ENCODE results near the gene SMG1. TPM values are rescaled to one million over a fixed set of nuclear protein-coding genes. Genes with fewer than 3 reads are reported as not detected.

Gene SMG1
- total RNA-seq, 1 donor: 88.5 TPM

- peak overlapping the region; percentile 97 for H3K4me3 ChIP-seq (ENCODE audit: low read depth, low read length)
- no peak for DNase-seq (ENCODE audit: low read depth)
- no peak for TF ChIP-seq CTCF (IDR thresholded peaks at IDR 0.05; ENCODE audit: insufficient read depth, low read depth, low read length)
These were observed 126.7 kb downstream of the SMG1 start for GRCh38 chr16:18799500-18799899.

- no peak for TF ChIP-seq CTCF (IDR thresholded peaks at IDR 0.05; ENCODE audit: insufficient read depth, low read depth, low read length)
- no peak for DNase-seq (ENCODE audit: low read depth)
These were observed 128.5 kb downstream of the SMG1 start for GRCh38 chr16:18797746-18798145.

GRCh38 chr16:18796377-18796776 is 129.8 kb downstream of the SMG1 start:
- no peak overlapping the region for H3K4me3 ChIP-seq (ENCODE audit: low read depth, low read length)
- no peak for TF ChIP-seq CTCF (IDR thresholded peaks at IDR 0.05; ENCODE audit: insufficient read depth, low read depth, low read length)
- no peak for DNase-seq (ENCODE audit: low read depth)

More at GRCh38 chr16:18797746-18798145, 128.5 kb downstream of the SMG1 start:
- no peak overlapping the region for H3K4me3 ChIP-seq (ENCODE audit: low read depth, low read length)

- no peak for DNase-seq (ENCODE audit: low read depth)
- H3K4me3 ChIP-seq (ENCODE audit: low read depth, low read length): no peak overlapping the region
- no peak for TF ChIP-seq CTCF (IDR thresholded peaks at IDR 0.05; ENCODE audit: insufficient read depth, low read depth, low read length)
These were observed 133.3 kb downstream of the SMG1 start for GRCh38 chr16:18792836-18793433.

GRCh38 chr16:18789850-18790706 is 136.1 kb downstream of the SMG1 start, which contains the start of gene RPS15A:
Gene RPS15A, minus strand, starts transcription at chr16:18790334. Its CDS starts 1,221 bp downstream, at chr16:18789113.
- H3K4me3 ChIP-seq (ENCODE audit: low read depth, low read length): peak within 1 kb of the TSS; percentile 98
- TF ChIP-seq CTCF (IDR thresholded peaks at IDR 0.05; ENCODE audit: insufficient read depth, low read depth, low read length): no peak
- peak; percentile 98 for DNase-seq (ENCODE audit: low read depth)

GRCh38 chr16:18789515-18789849 is 136.7 kb downstream of the SMG1 start:
- no peak for DNase-seq (ENCODE audit: low read depth)
- peak overlapping the region; percentile 98 for H3K4me3 ChIP-seq (ENCODE audit: low read depth, low read length)
- TF ChIP-seq CTCF (IDR thresholded peaks at IDR 0.05; ENCODE audit: insufficient read depth, low read depth, low read length): no peak

All from fibroblast of villous mesenchyme (primary cell).